Measurements from ENCODE around the gene PLEKHG1.

PLEKHG1 gene

GRCh38 chr6:150617496-150618460 is 18.1 kb downstream of the PLEKHG1 start:
- DNase-seq, result no peak

DNA sequence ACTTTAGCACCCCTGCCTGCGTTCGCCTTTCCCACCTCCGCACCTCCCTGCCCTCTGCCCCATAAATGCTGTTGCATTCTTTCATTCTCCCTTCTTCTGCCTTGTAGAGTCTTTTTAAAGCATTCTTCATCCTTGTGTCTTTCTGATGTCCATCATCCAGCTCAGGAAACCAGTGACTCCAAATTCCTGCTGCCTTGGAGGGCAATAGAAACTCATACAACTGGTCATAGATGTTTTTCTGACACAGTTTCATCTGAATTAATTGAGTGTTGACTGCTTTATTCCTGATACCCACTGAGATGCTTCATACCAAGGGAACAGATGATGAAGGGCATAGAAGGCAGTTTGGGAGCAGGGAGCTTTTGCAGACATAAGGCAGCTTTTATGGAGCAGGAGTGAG is 19.6 kb downstream of the PLEKHG1 start:
- DNase-seq, result no peak

GRCh38 chr6:150620244-150620643 is 20.6 kb downstream of the PLEKHG1 start:
- DNase-seq, result no peak

GRCh38 chr6:150620763-150621162 is 21.1 kb downstream of the PLEKHG1 start:
- no peak for DNase-seq

DNA sequence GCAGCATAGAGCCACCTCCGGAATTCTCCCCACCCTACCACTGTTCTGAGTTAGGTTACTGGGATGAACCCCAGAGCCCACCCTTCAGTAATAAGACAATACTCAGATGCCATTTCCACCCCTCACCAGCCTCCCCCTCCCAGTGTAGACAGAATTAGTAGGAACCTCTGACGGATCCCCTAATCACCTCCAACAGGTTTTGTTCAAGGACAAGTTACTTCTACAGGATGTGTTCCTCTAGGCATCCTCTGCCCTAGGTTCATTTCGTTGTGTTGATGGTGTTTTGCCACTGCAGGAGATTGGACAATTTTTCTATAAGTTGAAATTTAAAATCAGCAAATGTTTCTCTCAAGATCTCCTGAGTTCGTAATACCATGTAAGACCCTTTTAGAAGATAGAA is 22.8 kb downstream of the PLEKHG1 start:
- DNase-seq, result no peak

- DNase-seq, result peak in 2 of 56 donors; percentile 1 to 19
Measured at GRCh38 chr6:150622941-150623874, 23.5 kb downstream of the PLEKHG1 start.

DNA sequence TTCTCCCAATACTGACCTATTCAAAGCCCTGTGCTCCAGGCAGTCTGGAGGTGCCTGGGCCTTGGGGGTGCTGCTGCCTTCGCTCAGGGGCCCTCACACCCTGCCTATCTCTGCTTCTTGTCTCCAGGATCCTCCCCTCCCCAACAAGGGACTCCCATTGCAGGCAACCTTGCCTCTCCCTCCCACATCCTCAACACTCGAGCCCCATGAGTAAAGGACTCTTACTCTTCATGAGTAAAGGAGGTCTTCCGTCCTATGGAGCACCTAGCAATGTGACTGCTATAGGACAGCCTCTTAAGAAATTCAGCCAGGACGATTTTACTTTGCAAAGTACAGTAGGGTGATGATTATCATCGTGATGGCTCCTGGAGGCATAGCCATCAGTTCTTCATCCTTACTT is 24.5 kb downstream of the PLEKHG1 start:
- DNase-seq, result no peak

- no peak for DNase-seq
Measured at GRCh38 chr6:150625927-150626326, 26.2 kb downstream of the PLEKHG1 start.

DNA sequence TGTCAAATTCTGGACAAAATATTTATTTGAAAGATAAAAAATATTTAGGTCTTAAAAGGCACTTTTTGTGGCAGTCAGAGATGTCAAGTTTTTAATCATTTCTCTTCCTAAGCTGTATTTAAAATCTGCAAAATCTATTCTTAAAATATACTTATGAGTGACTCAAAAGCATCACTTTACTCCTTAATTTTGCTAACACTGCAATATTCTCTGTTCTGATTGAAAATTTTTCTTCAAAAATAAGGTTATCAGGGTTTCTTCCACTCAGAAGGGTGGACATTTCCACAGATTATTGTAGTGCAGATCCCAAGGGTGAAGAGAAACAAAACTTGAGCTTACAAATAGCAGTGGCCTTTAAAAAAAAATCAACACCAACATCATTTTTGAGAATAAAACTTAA is 27.5 kb downstream of the PLEKHG1 start:
- no peak for DNase-seq

DNA sequence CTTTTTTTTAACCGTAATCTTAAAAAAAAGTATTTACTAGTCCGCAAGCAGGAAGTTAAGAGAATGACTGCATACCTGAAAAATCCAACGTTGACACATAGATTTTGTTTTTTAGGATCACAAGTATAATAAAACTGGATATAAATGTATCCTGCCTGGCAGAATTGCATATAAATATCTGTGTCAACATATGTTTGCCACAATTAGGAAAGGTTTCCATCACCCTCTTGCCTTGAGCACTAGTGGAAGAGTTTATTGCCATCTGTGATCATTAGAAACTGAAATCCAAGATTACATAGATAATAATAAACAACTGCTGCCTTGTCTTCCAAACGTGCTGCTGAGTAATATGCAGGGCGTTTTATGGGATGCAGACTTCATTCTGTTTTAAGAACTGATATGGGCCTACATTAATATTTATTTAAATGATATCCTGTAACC is 27.9 kb downstream of the PLEKHG1 start:
- DNase-seq, result no peak

DNA sequence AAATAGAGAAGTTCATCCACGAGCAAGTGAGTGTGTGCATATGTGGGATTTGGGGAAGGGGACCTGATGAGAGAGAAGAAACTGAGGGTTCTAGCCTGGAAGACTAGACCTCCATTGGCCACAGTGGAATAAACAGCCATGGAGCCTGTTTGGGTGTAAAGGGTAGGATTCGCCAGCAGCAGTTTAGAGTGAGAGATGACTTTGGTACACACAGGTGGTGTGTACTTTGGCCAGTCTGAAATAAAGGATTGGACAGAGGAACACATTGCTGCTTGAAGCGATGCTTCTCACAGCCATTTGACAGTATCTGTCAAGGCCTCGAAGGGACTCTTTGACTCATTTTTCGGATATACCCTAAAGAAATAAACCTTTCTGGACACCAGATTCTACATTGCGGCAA is 29.2 kb downstream of the PLEKHG1 start:
- DNase-seq, result no peak

- DNase-seq, result no peak
Measured at GRCh38 chr6:150631283-150631983, 31.7 kb downstream of the PLEKHG1 start.

DNA sequence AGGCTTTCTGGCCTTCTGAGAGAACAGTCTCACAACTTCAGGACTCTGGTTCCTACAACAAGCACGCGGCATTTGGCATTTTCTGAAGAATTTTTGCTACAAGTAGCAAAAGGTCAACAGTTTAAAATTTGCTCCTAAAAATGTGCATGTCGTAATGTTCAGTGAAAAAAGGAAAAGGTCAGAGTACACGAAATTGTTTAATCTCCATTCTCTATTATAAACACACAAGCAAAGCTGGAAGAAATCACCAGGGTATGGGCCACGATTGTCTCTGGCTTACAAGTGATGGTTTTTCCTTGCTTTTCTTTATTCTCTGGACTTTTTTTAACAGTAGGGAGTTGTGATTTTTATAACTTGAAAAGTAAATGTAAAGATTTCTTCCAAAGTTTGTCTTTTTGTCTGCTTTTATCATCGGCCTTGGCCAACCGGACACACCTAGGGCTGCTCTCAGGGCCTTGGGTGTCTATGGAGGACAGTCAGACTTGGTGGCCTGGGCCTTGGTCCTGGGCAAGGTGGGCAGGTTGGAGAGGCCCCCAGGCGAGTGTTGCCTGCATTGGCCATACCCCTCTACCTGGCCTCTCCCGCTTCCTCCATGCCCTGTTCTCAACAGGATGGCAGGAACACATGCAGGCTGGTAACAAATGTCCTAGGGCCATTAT is 32.4 kb downstream of the PLEKHG1 start:
- no peak for DNase-seq

GRCh38 chr6:150632785-150633485 is 33.2 kb downstream of the PLEKHG1 start:
- DNase-seq, result no peak

- no peak for DNase-seq
Measured at GRCh38 chr6:150633486-150633834, 33.8 kb downstream of the PLEKHG1 start.

GRCh38 chr6:150634176-150634963 is 34.7 kb downstream of the PLEKHG1 start:
- no peak for DNase-seq

DNA sequence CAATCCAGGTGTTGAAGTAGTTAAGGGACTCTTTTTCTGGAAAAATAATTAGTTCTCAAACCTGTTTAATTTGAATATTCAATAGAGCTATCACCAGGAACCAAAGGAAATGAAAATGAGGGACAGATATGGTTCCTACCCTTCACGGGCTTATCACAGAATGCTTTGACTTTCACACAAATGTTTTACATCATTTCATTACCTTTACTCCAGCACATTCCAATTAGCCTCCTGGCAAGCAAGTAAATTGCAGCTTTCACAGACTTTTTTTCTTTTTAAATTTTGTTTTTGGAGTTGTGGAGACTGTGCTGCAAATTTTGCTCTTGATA is 35.2 kb downstream of the PLEKHG1 start:
- DNase-seq, result no peak

DNA sequence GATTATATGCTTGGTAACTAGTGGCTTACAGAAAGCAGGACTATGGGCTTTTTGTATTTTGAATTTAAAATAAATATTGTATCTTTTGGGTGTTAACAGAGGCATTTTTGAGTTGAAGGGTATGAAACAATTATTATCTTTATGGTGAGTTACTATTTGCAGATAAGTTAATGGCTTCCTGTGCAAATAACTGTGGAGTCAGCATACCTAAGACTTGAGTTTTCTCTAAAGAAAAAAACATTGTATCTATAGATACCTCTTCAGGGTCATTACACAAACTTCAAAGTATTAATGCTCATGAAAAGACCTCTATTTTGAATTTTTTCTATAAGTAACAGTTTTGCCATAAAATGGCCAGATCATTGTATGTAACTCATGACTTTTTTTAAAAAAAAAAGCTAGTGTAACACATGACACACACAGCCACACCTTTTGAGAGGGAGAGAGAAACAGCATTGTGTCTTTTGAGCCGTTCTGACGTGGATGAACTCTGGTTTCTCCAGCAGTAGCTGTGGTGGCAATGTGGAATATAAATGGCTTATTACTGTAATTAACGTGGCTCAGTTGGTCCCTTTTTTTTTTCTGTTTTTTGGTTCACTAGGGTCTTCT is 36.3 kb downstream of the PLEKHG1 start:
- DNase-seq, result no peak

GRCh38 chr6:150636808-150637207 is 37.1 kb downstream of the PLEKHG1 start:
- no peak for DNase-seq
